Stimulated activated CD4-positive, alpha-beta T cell treated with anti-CD3 and anti-CD28 coated beads, Interleukin-1b, Interleukin-23, amount 100 ng/mL, for 48 hours (primary cell): ENCODE results near the gene DTX3.

Experiments used
- DNase-seq: peaks from one replicate; pipeline ENCODE4 v3.0.0-alpha.2; 2020

DTX3 gene

GRCh38 chr12:57620936-57621496 is 16.4 kb downstream of the DTX3 start:
- no peak for DNase-seq

GRCh38 chr12:57621497-57622292 is 17.1 kb downstream of the DTX3 start:
- peak; percentile 47 for DNase-seq

DNA sequence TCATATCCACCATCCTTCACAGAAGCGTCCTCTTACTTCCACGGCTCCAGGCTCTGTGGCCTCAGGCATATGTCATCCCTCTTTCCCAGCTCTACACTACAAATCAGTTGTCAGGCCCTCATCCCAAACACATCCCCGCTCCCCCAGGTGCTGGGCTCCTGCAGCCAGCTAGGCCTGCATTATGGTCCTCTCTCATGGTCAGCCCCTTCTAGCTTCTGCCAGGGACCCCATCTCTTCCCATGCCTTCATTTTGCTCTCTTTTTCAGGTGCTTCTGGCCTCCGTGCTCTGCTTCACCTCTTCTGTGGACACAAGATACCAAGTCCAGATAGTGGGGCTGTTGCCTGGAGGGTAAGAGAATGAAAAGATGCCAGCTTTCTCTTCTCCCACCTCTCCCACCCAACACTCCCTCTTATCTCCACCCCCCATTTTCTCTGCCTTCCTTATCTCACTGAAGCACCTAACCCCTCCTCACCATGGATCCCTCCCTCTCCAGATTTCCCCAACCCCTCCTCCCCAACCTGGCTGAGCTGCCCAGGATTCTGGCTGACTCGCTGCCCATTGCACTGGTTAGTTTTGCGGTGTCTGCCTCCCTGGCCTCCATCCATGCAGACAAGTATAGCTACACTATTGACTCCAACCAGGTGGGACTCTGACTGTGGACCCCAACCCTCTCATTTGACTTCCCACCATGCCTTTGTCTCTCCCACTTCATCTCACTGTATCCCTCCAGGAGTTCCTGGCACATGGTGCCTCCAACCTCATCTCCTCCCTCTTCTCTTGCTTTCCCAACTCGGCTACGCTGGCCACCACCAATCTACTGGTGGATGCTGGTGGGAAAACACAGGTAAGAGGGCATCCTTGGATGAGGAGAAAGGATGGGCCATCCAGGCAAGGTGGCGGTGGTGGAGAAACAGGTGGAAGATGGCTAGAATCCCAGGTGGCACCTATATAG is 17.9 kb downstream of the DTX3 start:
- no peak for DNase-seq

- no peak for DNase-seq
These were observed 18.8 kb downstream of the DTX3 start for GRCh38 chr12:57623385-57623784.

GRCh38 chr12:57623811-57624390 is 19.3 kb downstream of the DTX3 start:
- DNase-seq: no peak

DNA sequence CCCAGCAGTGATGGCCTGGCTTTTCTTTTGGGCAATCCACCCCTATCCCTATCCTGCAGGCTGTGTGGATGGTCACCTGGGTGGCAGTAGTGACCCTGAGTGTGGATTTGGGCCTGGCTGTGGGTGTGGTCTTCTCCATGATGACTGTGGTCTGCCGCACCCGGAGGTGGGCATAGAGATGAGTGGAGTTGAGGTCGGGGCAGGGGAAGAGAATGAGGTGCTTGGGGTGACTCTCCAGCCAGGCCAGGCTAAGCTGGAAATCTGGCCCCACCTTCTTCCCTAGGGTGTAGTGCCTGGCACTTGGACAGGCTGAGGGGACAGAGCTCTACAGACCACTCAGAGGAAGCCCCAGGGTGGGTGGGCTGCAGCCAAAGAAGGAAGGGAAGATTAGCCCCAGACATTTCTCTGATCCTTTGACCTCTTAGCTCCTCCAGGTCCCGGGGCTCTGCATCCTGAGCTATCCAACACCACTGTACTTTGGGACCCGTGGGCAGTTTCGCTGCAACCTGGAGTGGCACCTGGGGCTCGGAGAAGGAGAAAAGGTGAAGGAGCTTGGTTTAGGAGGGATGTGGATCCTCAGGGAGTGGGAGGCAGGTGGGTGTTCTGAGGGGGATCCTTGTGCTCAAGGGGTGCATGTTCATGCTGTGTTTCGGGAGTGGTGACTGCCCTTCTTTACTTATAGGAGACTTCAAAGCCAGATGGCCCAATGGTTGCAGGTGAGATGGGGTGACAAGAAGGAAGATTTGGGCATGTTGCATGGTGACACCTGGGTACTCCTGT is 20.0 kb downstream of the DTX3 start:
- DNase-seq: no peak

DNA sequence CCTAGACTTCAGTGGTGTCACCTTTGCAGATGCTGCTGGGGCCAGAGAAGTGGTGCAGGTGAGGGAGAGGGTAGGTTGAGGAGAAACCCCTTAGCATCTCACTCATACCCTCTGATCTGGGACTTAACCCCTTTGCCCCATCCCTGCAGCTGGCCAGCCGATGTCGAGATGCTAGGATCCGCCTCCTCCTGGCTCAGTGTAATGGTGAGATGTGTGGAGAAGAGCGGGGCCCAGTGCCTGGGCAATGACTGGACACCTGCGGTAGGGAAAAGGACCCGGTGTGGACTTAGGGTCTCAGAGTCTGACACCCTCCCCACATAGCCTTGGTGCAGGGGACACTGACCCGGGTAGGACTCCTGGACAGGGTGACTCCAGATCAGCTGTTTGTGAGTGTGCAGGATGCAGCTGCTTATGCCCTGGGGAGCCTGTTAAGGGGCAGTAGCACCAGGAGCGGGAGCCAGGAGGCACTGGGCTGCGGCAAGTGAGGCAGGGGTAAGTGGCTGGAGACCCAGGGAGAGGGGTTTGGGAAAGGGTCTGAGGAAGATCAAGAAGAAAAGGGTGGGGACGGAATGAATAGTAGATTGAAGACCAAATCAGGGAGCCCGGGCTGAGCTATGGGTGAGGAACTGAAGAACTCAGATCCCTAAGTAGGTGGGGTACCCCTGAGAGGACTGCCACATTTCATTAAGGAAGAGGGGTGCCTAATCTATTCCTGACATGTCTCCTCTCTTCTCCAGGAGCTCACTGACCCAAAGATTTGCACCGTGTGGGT is 20.8 kb downstream of the DTX3 start:
- no peak for DNase-seq

GRCh38 chr12:57626111-57626920 is 21.7 kb downstream of the DTX3 start:
- DNase-seq: no peak

DNA sequence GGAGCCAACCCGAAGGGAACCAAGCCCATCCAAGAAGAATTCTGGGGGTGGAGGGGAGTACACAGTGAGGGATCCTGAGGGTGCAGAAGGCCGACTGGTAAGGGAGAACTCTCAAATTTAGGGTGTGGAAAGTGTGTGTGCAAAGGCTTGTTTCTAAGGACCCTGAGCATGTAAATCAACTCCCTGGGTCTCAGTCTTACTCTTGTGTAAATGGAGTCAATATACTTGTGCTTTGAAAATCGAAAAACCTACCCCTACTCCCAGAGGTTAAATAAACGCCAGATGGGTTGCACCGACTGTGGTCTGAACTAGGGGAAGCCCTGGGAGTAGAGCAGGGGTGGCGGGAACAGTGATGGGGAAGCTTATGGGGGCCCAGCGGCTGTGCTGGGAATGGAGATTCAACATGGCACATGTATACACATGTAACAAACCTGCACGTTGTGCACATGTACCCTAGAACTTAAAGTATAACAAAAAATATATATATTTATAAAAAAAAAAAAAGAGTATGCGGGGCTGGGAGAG is 22.4 kb downstream of the DTX3 start:
- DNase-seq: no peak

GRCh38 chr12:57627501-57628279 is 23.1 kb downstream of the DTX3 start:
- peak; percentile 38 for DNase-seq

DNA sequence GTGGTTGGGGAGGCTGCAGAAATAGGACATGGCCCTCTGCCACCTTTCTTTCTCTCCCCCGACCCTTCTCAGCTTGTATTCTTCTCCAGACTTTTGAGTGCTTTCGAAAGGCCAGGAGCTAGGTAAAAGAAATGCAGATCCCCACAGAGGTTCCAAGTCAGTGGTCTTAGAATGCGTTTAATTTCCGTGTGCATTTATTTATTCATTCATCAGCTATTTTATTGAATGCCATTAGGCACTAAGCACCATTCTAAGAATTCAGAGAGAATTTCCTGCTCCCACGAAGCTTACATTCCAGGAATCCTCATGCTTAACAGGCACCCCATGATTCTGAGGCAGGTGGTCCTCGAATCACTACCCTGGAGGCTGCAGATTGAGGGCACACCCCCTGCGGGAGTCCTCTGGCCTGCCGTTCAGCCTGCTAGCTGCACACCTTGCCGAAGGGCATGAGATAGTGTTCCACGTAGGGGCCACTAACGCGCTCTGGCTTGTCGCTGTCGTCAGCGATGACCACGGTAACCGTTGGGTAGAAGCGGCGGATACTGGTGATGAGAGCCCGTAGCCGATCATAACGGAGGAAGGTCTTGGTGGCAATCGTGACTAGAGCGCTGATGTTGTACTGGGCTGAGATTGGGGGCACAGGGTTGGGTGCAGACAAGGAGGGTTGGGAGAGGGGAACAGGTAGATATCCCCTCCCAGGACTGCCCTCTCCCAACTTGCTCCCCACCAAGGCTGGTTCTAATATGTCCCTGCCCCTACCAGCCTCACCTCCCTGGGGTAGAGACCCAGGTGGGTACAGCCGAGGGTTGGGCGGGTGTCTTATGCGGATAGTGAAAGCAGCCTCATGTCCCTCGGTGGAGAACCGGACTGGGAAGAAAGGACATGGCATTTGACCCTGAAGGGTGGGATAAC is 23.9 kb downstream of the DTX3 start:
- no peak for DNase-seq

DNA sequence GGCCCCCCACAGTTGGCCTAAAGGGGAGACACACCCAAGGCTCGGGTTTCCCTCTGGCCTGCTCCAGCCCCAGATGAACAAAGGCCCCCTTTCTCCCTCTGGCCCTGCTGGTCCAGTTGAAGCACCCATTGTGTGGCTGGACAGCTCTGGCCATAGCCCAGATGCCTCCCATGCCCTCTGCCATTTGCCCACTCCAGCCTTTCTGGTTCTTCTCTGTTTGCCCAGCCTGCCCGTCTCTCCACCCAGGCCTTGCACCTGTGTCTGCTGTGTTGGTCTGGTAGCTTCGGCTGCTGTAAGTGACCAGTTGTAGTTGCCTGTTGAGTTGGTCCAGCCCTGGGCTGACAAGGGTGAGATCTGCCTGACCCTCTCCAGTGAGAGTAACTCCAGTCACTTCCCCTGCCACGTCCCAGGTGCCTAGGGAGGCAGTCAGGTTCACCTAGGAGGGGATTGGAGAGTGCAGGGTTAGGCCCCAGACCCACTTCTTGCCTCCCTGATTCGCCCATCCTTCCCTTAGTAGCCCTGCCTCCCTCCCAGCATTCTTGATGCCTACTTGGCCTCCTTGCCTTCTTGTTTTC is 25.4 kb downstream of the DTX3 start:
- no peak for DNase-seq

DNA sequence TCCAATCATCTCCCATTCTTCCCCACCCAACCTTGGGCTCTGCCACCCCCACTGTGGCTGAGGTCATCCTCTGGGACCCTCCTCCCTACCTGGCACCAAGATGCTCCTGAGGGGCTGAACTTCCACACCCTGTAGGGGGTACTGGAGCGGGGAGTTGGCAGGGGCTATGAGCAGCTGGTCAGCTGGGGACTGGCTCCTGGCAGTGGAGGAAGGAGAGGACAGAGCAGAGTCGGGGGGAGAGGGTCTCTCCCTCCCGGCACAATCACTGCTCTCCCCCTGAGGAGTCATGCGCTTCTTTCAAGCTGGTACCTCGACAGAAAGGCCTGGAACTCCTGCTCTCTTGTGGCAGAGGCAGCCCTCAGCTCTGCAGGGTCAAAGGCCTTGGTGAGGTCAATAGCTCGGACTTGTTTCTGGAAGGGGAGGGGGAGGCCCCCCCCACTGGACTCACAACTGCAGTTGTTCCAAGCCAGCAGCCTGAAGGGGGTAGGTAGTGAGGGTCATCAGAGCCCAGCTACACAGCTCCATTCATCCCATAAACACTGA is 26.3 kb downstream of the DTX3 start:
- no peak for DNase-seq

- DNase-seq: no peak
These were observed 27.0 kb downstream of the DTX3 start for GRCh38 chr12:57631566-57632072.

- DNase-seq: no peak
These were observed 27.7 kb downstream of the DTX3 start for GRCh38 chr12:57632073-57632957.
